WTC11 (cell line): ENCODE data around the gene PTPN12. TPM values are rescaled to one million over a fixed set of nuclear protein-coding genes. Genes with fewer than 3 reads are reported as not detected.

Experiments used
- ATAC-seq: fragments of 200-7000 bp; cut with Tn5 transposase; 2 replicates; pipeline ENCODE4 v1.10.0; 2021; ENCODE audit warnings: mild to moderate bottlenecking, moderate library complexity
- CTCF ChIA-PET: fragments of 300-600 bp; sonication (Branson Sonifier 250); formaldehyde crosslinking; loops from one replicate; lab custom pipeline; 2021; ENCODE audit warnings: antibody characterized with exemption; lab: Charles Lee
- POLR2A ChIA-PET: fragments of 350-600 bp; sonication (Branson Sonifier 250); formaldehyde crosslinking; loops from one replicate; lab custom pipeline; 2021; ENCODE audit warnings: antibody characterized with exemption; lab: Charles Lee
- DNase-seq: peaks from one replicate; pipeline ENCODE4 v3.0.0; 2021; ENCODE audit warnings: low spot score
- H3K27ac Mint-ChIP-seq: 2 replicates; pipeline ENCODE4 v1.8.0; 2021; ENCODE audit warnings: mixed read lengths
- H3K27me3 Mint-ChIP-seq: 2 replicates; pipeline ENCODE4 v1.8.0; 2021; ENCODE audit warnings: low read depth, mild to moderate bottlenecking, moderate library complexity, mixed read lengths
- H3K36me3 Mint-ChIP-seq: 2 replicates; pipeline ENCODE4 v1.8.0; 2021; ENCODE audit warnings: mixed read lengths
- H3K4me1 Mint-ChIP-seq: 2 replicates; pipeline ENCODE4 v1.8.0; 2022; ENCODE audit warnings: mixed read lengths
- H3K4me3 Mint-ChIP-seq: 2 replicates; pipeline ENCODE4 v1.8.0; 2021; ENCODE audit warnings: mild to moderate bottlenecking, moderate library complexity, mixed read lengths
- H3K9me3 Mint-ChIP-seq: 2 replicates; pipeline ENCODE4 v1.8.0; 2021; ENCODE audit warnings: mixed read lengths
- AR ChIP-seq: fragments of 250-450 bp; sonication (Bioruptor Pico); IDR thresholded peaks from 2 replicates; pipeline ENCODE4 v1.9.0; 2021; ENCODE audit warnings: mild to moderate bottlenecking
- ATF2 ChIP-seq: sonication (generic); formaldehyde crosslinking; IDR thresholded peaks from 2 replicates; pipeline ENCODE4 v1.8.1; 2022; ENCODE audit warnings: low read depth, missing genetic modification reagents, borderline replicate concordance
- CBFB ChIP-seq: sonication (generic); formaldehyde crosslinking; IDR thresholded peaks from 2 replicates; pipeline ENCODE4 v1.8.1; 2022; ENCODE audit warnings: mild to moderate bottlenecking, low read depth, missing genetic modification reagents
- CREB1 ChIP-seq: sonication (generic); formaldehyde crosslinking; IDR thresholded peaks from 2 replicates; pipeline ENCODE4 v1.8.0; 2023; ENCODE audit warnings: mild to moderate bottlenecking, missing genetic modification reagents
- FOXP1 ChIP-seq: sonication (generic); formaldehyde crosslinking; IDR thresholded peaks from 2 replicates; pipeline ENCODE4 v1.8.0; 2022; ENCODE audit warnings: missing genetic modification reagents, mild to moderate bottlenecking, moderate library complexity, borderline replicate concordance
- GTF2I ChIP-seq: fragments of 250-450 bp; sonication (Bioruptor Pico); conservative IDR thresholded peaks from 2 replicates; pipeline ENCODE4 v1.4.0; 2021; ENCODE audit warnings: mild to moderate bottlenecking
- HMGA2 ChIP-seq: fragments of 250-450 bp; sonication (Bioruptor Pico); IDR thresholded peaks from 2 replicates; pipeline ENCODE4 v1.4.0; 2021; ENCODE audit warnings: mild to moderate bottlenecking, moderate library complexity
- NFATC4 ChIP-seq: fragments of 250-450 bp; sonication (Bioruptor Pico); IDR thresholded peaks from 2 replicates; pipeline ENCODE4 v1.9.0; 2021; ENCODE audit warnings: mild to moderate bottlenecking
- NFE2L1 ChIP-seq: sonication (generic); formaldehyde crosslinking; IDR thresholded peaks from 2 replicates; pipeline ENCODE4 v1.8.1; 2023; ENCODE audit warnings: missing genetic modification reagents
- NR1H2 ChIP-seq: sonication (generic); formaldehyde crosslinking; IDR thresholded peaks from 2 replicates; pipeline ENCODE4 v1.9.0; 2021; ENCODE audit warnings: mild to moderate bottlenecking, moderate library complexity, missing genetic modification reagents
- PRRX2 ChIP-seq: fragments of 250-450 bp; sonication (Bioruptor Pico); IDR thresholded peaks from 2 replicates; pipeline ENCODE4 v1.8.0; 2021; ENCODE audit warnings: mild to moderate bottlenecking
- SMAD4 ChIP-seq: sonication (generic); formaldehyde crosslinking; IDR thresholded peaks from 2 replicates; pipeline ENCODE4 v1.8.0; 2022; ENCODE audit warnings: mild to moderate bottlenecking, missing genetic modification reagents
- SOX15 ChIP-seq: fragments of 250-450 bp; sonication (Bioruptor Pico); IDR thresholded peaks from 2 replicates; pipeline ENCODE4 v1.9.0; 2021; ENCODE audit warnings: mild to moderate bottlenecking
- ZBTB21 ChIP-seq: sonication (generic); formaldehyde crosslinking; IDR thresholded peaks from 2 replicates; pipeline ENCODE4 v1.8.1; 2023; ENCODE audit warnings: mild to moderate bottlenecking, missing genetic modification reagents, borderline replicate concordance
- ZNF232 ChIP-seq: sonication (generic); formaldehyde crosslinking; IDR thresholded peaks from 2 replicates; pipeline ENCODE4 v1.8.0; 2022; ENCODE audit warnings: mild to moderate bottlenecking, missing genetic modification reagents
- ZNF671 ChIP-seq: fragments of 250-450 bp; sonication (Bioruptor Pico); IDR thresholded peaks from 2 replicates; pipeline ENCODE4 v1.8.0; 2021; ENCODE audit warnings: mild to moderate bottlenecking
- total RNA-seq: library from RNA; stranded (reverse); gene quantifications from 3 replicates; pipeline ENCODE4 v1.2.3, GENCODE V29; 2021
- TF ChIP-seq, protein P1 (sequence below): sonication (generic); formaldehyde crosslinking; IDR thresholded peaks from 2 replicates; pipeline ENCODE4 v1.8.0; 2023; ENCODE audit warnings: mild to moderate bottlenecking, missing genetic modification reagents
- TF ChIP-seq, protein P2 (sequence below): sonication (generic); formaldehyde crosslinking; IDR thresholded peaks from 2 replicates; pipeline ENCODE4 v1.8.1; 2022; ENCODE audit warnings: mild to moderate bottlenecking, missing genetic modification reagents, moderate library complexity, borderline replicate concordance
- TF ChIP-seq, protein P3 (sequence below): sonication (generic); formaldehyde crosslinking; conservative IDR thresholded peaks from 2 replicates; pipeline ENCODE4 v1.8.1; 2023; ENCODE audit warnings: mild to moderate bottlenecking, low read depth, missing genetic modification reagents, moderate library complexity
- TF ChIP-seq, protein P4 (sequence below): fragments of 250-450 bp; sonication (Bioruptor Pico); IDR thresholded peaks from 2 replicates; pipeline ENCODE4 v1.9.0; 2021; ENCODE audit warnings: moderate library complexity, mild to moderate bottlenecking, inconsistent platforms, borderline replicate concordance

PTPN12 gene
- total RNA-seq, 1 experiment from 2014 or later: 102 TPM

- Mint-ChIP-seq H3K4me3 (no peak overlapping the region), H3K36me3 (peaks cover 25% of the 10 kb centered on the region), H3K27me3 (no peaks in the 10 kb centered on the region), H3K27ac (peak overlapping the region; percentile 91), H3K9me3 (no peaks in the 10 kb centered on the region), H3K4me1 (peaks cover 12% of the 10 kb centered on the region)
- ATAC-seq (no peak), DNase-seq (no peak)
- ChIA-PET POLR2A (no interaction called here), CTCF (no interaction called here)
- no peak for TF ChIP-seq FOXP1
- no peak for TF ChIP-seq AR (CRISPR knock-in tag)
- no peak for TF ChIP-seq NFE2L1 (CRISPR knock-in tag)
- TF ChIP-seq ZBTB21: no peak
- TF ChIP-seq CREB1 (CRISPR knock-in tag): no peak
- TF ChIP-seq NFATC4 (CRISPR knock-in tag): no peak
- TF ChIP-seq, protein P1, sequence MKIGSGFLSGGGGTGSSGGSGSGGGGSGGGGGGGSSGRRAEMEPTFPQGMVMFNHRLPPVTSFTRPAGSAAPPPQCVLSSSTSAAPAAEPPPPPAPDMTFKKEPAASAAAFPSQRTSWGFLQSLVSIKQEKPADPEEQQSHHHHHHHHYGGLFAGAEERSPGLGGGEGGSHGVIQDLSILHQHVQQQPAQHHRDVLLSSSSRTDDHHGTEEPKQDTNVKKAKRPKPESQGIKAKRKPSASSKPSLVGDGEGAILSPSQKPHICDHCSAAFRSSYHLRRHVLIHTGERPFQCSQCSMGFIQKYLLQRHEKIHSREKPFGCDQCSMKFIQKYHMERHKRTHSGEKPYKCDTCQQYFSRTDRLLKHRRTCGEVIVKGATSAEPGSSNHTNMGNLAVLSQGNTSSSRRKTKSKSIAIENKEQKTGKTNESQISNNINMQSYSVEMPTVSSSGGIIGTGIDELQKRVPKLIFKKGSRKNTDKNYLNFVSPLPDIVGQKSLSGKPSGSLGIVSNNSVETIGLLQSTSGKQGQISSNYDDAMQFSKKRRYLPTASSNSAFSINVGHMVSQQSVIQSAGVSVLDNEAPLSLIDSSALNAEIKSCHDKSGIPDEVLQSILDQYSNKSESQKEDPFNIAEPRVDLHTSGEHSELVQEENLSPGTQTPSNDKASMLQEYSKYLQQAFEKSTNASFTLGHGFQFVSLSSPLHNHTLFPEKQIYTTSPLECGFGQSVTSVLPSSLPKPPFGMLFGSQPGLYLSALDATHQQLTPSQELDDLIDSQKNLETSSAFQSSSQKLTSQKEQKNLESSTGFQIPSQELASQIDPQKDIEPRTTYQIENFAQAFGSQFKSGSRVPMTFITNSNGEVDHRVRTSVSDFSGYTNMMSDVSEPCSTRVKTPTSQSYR (CRISPR knock-in tag): no peak
- TF ChIP-seq ZNF232 (CRISPR knock-in tag): no peak
- TF ChIP-seq PRRX2 (CRISPR knock-in tag): no peak
- no peak for TF ChIP-seq ZNF671 (CRISPR knock-in tag)
- TF ChIP-seq GTF2I (CRISPR knock-in tag): no peak
- TF ChIP-seq SOX15 (CRISPR knock-in tag): no peak
- TF ChIP-seq, protein P2, sequence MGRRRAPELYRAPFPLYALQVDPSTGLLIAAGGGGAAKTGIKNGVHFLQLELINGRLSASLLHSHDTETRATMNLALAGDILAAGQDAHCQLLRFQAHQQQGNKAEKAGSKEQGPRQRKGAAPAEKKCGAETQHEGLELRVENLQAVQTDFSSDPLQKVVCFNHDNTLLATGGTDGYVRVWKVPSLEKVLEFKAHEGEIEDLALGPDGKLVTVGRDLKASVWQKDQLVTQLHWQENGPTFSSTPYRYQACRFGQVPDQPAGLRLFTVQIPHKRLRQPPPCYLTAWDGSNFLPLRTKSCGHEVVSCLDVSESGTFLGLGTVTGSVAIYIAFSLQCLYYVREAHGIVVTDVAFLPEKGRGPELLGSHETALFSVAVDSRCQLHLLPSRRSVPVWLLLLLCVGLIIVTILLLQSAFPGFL: no peak
- no peak for TF ChIP-seq SMAD4 (CRISPR knock-in tag)
- TF ChIP-seq HMGA2 (CRISPR knock-in tag): no peak
- TF ChIP-seq, protein P3, sequence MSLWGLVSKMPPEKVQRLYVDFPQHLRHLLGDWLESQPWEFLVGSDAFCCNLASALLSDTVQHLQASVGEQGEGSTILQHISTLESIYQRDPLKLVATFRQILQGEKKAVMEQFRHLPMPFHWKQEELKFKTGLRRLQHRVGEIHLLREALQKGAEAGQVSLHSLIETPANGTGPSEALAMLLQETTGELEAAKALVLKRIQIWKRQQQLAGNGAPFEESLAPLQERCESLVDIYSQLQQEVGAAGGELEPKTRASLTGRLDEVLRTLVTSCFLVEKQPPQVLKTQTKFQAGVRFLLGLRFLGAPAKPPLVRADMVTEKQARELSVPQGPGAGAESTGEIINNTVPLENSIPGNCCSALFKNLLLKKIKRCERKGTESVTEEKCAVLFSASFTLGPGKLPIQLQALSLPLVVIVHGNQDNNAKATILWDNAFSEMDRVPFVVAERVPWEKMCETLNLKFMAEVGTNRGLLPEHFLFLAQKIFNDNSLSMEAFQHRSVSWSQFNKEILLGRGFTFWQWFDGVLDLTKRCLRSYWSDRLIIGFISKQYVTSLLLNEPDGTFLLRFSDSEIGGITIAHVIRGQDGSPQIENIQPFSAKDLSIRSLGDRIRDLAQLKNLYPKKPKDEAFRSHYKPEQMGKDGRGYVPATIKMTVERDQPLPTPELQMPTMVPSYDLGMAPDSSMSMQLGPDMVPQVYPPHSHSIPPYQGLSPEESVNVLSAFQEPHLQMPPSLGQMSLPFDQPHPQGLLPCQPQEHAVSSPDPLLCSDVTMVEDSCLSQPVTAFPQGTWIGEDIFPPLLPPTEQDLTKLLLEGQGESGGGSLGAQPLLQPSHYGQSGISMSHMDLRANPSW: no peak
- TF ChIP-seq, protein P4, sequence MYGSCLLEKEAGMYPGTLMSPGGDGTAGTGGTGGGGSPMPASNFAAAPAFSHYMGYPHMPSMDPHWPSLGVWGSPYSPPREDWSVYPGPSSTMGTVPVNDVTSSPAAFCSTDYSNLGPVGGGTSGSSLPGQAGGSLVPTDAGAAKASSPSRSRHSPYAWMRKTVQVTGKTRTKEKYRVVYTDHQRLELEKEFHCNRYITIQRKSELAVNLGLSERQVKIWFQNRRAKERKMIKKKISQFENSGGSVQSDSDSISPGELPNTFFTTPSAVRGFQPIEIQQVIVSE (CRISPR knock-in tag): no peak
- no peak for TF ChIP-seq CBFB (CRISPR knock-in tag)
These were observed 38.1 kb downstream of the PTPN12 start for GRCh38 chr7:77575187-77575586.

- Mint-ChIP-seq H3K4me3 (no peak overlapping the region), H3K9me3 (no peaks in the 10 kb centered on the region), H3K27ac (peak overlapping the region; percentile 33; the same call in 1 of the 2 replicates), H3K4me1 (no peaks in the 10 kb centered on the region), H3K27me3 (no peaks in the 10 kb centered on the region), H3K36me3 (peaks cover 25% of the 10 kb centered on the region)
- DNase-seq (no peak), ATAC-seq (no peak)
- CTCF ChIA-PET: no interaction called here
- TF ChIP-seq NR1H2 (CRISPR knock-in tag) (no peak), ATF2 (CRISPR knock-in tag) (no peak), NFATC4 (CRISPR knock-in tag) (no peak)
- POLR2A ChIA-PET: no interaction called here
These were observed 39.8 kb downstream of the PTPN12 start for GRCh38 chr7:77576856-77577255.
